NCI-H226 (cell line): ENCODE data around the gene RALGPS1.
A peak's percentile ranks its signal among the peaks of the same experiment; 100 is the strongest.

Experiments
- DNase-seq: peaks from one replicate; pipeline ENCODE4 v3.0.0-alpha.2; 2015

RALGPS1 gene

GRCh38 chr9:127123064-127123890 lies 208.7 kb downstream of the RALGPS1 start:
- DNase-seq: no peak

GRCh38 chr9:127124111-127124531 lies 209.5 kb downstream of the RALGPS1 start:
- no peak for DNase-seq

GRCh38 chr9:127124792-127125191 lies 210.2 kb downstream of the RALGPS1 start:
- DNase-seq: no peak

GRCh38 chr9:127126971-127127370 lies 212.4 kb downstream of the RALGPS1 start:
- DNase-seq: no peak

- peak; percentile 32 for DNase-seq
These were observed 213.9 kb downstream of the RALGPS1 start for GRCh38 chr9:127128341-127129072.

GRCh38 chr9:127129073-127129717 lies 214.6 kb downstream of the RALGPS1 start:
- DNase-seq: peak; percentile 52

- peak; percentile 16 for DNase-seq
These were observed 215.1 kb downstream of the RALGPS1 start for GRCh38 chr9:127129718-127130085.

GRCh38 chr9:127130235-127130634 lies 215.7 kb downstream of the RALGPS1 start:
- DNase-seq: no peak

GRCh38 chr9:127130661-127131538 lies 216.3 kb downstream of the RALGPS1 start:
- peak; percentile 43 for DNase-seq

GRCh38 chr9:127131871-127132270 lies 217.3 kb downstream of the RALGPS1 start:
- peak; percentile 57 for DNase-seq

- DNase-seq: no peak
These were observed 217.8 kb downstream of the RALGPS1 start for GRCh38 chr9:127132375-127132774.

GRCh38 chr9:127132921-127133647 lies 218.5 kb downstream of the RALGPS1 start:
- no peak for DNase-seq

GRCh38 chr9:127133739-127134167 lies 219.2 kb downstream of the RALGPS1 start:
- DNase-seq: no peak

- no peak for DNase-seq
These were observed 220.6 kb downstream of the RALGPS1 start for GRCh38 chr9:127135056-127135745.

GRCh38 chr9:127136081-127136879 lies 221.7 kb downstream of the RALGPS1 start:
- DNase-seq: no peak

- DNase-seq: no peak
These were observed 222.5 kb downstream of the RALGPS1 start for GRCh38 chr9:127136880-127137639.

- no peak for DNase-seq
These were observed 223.2 kb downstream of the RALGPS1 start for GRCh38 chr9:127137640-127138360.

GRCh38 chr9:127138444-127138843 lies 223.9 kb downstream of the RALGPS1 start:
- DNase-seq: no peak
